ENCODE data around the gene PCDHGA10.
"Not testable (repeated sequence)": the region's sequence is repeated elsewhere in the genome, so short reads cannot be mapped to it uniquely, and the experiment has no call there.

Gene PCDHGA10

DNA sequence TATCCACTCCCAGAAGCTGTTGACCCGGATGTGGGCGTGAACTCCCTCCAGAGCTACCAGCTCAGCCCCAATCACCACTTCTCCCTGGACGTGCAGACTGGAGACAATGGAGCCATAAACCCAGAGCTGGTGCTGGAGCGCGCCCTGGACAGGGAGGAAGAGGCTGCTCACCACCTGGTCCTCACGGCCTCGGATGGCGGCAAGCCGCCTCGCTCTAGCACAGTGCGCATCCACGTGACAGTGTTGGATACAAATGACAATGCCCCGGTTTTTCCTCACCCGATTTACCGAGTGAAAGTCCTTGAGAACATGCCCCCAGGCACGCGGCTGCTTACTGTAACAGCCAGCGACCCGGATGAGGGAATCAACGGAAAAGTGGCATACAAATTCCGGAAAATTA, 19.5 kb upstream of the PCDHGA10 start:
- DNase-seq, result no peak

- not testable (repeated sequence) for DNase-seq
Observed at GRCh38 chr5:141394401-141395187, 18.2 kb upstream of the PCDHGA10 start.

GRCh38 chr5:141397756-141398551, 14.8 kb upstream of the PCDHGA10 start, which contains the start of gene PCDHGB5:
Gene PCDHGB5 (plus strand): TSS chr5:141397947. CDS start chr5:141398128, 181 bp downstream.
- not testable (repeated sequence) for DNase-seq

DNA sequence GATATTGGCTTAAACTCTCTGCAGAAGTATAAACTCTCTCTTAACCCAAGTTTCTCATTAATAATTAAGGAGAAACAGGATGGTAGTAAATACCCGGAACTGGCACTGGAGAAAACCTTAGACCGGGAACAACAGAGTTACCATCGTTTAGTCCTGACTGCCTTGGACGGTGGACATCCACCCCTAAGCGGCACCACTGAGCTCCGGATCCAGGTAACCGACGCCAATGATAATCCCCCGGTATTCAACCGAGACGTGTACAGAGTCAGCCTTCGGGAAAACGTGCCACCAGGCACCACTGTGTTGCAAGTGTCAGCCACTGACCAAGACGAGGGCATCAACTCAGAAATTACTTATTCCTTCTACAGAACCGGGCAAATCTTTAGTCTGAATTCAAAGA, 14.2 kb upstream of the PCDHGA10 start:
- no peak for DNase-seq

GRCh38 chr5:141399555-141400258, 13.1 kb upstream of the PCDHGA10 start:
- no peak for DNase-seq

DNA sequence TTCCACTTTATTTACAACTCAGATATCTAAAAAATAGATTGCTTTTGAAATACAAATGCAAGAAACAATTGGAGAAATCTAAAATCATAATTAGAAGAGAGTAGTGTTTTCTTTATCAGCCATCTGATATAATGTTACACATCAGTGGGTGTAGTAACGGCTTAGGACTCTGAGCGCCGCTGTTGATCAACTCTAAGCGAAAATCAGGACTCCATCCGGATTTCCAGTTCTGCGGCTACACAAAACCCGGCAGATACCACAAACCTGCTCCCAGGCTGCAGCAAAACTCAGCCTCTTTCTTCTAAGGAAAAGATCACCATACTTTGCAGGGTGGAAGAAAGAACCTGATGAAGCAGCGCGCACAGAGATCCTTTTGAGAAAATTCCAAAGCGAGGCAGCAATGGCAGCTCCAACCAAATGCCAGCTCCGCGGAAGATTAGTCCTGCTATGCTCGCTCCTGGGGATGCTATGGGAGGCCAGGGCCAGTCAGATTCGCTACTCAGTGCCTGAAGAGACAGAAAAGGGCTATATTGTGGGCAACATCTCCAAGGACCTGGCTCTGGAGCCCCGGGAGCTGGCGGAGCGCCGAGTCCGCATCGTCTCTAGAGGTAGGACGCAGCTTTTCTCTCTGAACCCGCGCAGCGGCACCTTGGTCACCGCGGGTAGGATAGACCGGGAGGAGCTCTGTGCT, 10.1 kb upstream of the PCDHGA10 start, which contains the start of gene PCDHGA9:
PCDHGA9 (plus strand) TSS at position 226 of the 691 bp plus-strand sequence; CDS start at position 401, 175 bp downstream.
- no peak for DNase-seq

DNA sequence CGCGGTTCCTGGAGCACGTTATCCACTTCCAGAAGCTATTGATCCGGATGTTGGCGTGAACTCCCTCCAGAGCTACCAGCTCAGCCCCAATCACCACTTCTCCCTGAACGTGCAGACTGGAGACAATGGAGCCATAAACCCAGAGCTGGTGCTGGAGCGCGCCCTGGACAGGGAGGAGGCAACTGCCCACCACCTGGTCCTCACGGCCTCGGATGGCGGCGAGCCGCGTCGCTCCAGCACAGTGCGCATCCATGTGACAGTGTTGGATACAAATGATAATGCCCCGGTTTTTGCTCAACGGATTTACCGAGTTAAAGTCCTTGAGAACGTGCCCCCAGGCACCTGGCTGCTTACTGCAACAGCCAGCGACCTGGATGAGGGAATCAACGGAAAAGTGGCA, 9.4 kb upstream of the PCDHGA10 start:
- DNase-seq, result no peak

GRCh38 chr5:141407790-141408505, 4.8 kb upstream of the PCDHGA10 start, which contains the start of gene PCDHGB6:
Gene PCDHGB6 (plus strand): TSS chr5:141408021. CDS start chr5:141408203, 182 bp downstream.
- not testable (repeated sequence) for DNase-seq

- no peak for DNase-seq
Observed at GRCh38 chr5:141409598-141410306, 3.0 kb upstream of the PCDHGA10 start.

- no peak for DNase-seq
Observed at GRCh38 chr5:141411575-141411974, 1.2 kb upstream of the PCDHGA10 start.

- no peak for DNase-seq
Observed at GRCh38 chr5:141413540-141414069, 818 bp downstream of the PCDHGA10 start.

DNA sequence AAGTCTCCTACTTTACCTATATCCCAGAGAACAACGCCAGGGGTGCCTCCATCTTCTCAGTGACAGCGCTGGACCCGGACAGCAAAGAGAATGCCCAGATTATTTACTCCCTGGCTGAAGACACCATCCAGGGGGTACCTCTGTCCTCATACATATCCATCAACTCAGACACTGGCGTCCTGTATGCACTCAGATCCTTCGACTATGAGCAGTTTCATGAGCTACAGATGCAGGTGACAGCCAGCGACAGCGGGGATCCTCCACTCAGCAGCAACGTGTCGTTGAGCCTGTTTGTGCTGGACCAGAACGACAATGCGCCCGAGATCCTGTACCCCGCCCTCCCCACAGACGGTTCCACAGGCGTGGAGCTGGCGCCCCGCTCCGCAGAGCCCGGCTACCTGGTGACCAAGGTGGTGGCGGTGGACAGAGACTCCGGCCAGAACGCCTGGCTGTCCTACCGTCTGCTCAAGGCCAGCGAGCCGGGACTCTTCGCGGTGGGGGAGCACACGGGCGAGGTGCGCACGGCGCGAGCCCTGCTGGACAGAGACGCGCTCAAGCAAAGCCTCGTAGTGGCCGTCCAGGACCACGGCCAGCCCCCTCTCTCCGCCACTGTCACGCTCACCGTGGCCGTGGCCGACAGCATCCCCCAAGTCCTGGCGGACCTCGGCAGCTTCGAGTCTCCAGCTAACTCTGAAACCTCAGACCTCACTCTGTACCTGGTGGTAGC, 1.9 kb downstream of the PCDHGA10 start:
- not testable (repeated sequence) for DNase-seq

GRCh38 chr5:141415275-141415618, 2.5 kb downstream of the PCDHGA10 start:
- DNase-seq, result not testable (repeated sequence)

DNA sequence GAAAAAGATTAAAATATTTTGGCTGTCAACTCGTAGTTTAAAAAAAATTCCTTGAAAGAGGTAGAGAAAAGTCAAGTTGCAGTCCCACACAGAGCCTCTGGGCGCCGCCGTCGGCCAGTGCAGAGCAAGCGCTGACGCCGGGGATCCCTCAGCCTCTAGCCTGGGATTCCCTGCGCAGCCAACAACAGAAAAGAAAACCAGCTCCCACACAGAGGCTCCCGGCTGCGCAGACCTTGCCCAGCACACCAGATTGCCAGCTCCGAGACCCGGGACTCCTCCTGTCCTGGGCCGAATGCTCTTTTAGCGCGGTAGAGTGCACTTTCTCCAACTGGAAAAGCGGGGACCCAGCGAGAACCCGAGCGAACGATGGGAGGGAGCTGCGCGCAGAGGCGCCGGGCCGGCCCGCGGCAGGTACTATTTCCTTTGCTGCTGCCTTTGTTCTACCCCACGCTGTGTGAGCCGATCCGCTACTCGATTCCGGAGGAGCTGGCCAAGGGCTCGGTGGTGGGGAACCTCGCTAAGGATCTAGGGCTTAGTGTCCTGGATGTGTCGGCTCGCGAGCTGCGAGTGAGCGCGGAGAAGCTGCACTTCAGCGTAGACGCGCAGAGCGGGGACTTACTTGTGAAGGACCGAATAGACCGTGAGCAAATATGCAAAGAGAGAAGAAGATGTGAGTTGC, 4.8 kb downstream of the PCDHGA10 start, which contains the start of gene PCDHGB7:
PCDHGB7 (plus strand) TSS at position 184 of the 679 bp plus-strand sequence; CDS start at position 367, 183 bp downstream.
- DNase-seq, result peak; percentile 78

DNA sequence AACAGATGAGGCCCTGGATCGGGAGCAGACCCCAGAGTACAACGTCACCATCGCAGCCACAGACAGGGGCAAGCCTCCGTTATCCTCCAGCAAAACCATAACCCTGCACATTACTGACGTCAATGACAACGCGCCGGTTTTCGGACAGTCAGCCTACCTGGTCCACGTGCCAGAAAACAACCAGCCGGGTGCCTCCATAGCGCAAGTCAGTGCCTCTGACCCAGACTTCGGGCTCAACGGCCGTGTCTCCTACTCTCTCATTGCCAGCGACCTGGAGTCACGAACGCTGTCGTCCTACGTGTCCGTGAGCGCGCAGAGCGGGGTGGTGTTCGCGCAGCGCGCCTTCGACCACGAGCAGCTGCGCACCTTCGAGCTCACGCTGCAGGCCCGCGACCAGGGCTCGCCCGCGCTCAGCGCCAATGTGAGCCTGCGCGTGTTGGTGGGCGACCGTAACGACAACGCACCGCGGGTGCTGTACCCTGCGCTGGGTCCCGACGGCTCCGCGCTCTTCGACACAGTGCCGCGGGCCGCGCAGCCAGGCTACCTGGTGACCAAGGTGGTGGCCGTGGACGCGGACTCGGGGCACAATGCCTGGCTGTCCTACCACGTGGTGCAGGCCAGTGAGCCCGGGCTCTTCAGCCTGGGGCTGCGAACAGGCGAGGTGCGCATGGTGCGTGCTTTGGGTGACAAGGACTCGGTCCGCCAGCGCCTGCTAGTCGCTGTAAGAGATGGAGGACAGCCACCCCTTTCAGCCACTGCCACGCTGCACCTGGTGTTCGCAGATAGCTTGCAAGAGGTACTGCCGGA, 6.5 kb downstream of the PCDHGA10 start:
- DNase-seq, result no peak

DNA sequence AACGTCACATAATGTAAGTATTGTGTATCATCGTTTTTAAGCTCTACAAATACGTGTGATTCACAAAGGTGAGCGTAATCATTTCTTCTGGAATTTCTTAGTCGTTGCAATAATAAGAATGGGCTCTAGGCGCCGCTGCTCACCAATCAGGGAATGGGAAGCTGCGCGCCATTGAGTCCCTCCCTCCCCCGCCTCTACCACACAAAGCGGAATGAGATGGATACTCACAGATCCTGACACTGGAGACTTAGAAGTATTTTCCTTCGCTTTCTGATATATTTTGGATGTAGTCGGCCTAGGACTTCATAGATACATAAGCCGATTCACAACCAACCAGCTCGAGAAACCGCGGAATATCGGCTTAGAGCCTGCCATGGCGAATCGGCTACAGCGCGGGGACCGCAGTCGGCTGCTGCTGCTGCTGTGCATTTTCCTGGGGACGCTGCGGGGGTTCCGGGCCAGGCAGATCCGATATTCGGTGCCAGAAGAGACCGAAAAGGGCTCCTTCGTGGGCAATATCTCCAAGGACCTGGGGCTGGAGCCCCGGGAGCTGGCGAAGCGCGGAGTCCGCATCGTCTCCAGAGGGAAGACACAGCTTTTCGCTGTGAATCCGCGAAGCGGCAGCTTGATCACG, 8.2 kb downstream of the PCDHGA10 start, which contains the start of gene PCDHGA11:
PCDHGA11 (plus strand) TSS at position 197 of the 634 bp plus-strand sequence; CDS start at position 374, 177 bp downstream.
- no peak for DNase-seq

GRCh38 chr5:141421489-141421855, 8.7 kb downstream of the PCDHGA10 start:
- no peak for DNase-seq

All from NCI-H226 (cell line).